Measurements from ENCODE around the gene CAMSAP2.

CAMSAP2 gene

GRCh38 chr1:200849430-200849829 is 110.7 kb downstream of the CAMSAP2 start:
- no peak for DNase-seq (ENCODE audit: low read depth)

GRCh38 chr1:200850554-200850953 is 111.9 kb downstream of the CAMSAP2 start:
- no peak for DNase-seq (ENCODE audit: low read depth)

GRCh38 chr1:200856716-200857357 is 118.1 kb downstream of the CAMSAP2 start:
- no peak for DNase-seq (ENCODE audit: low read depth)

- no peak for DNase-seq (ENCODE audit: low read depth)
Measured at GRCh38 chr1:200857804-200858203, 119.1 kb downstream of the CAMSAP2 start.

GRCh38 chr1:200861937-200862647 is 123.4 kb downstream of the CAMSAP2 start:
- no peak for DNase-seq (ENCODE audit: low read depth)

- DNase-seq (ENCODE audit: low read depth) = no peak
Measured at GRCh38 chr1:200862713-200863415, 124.2 kb downstream of the CAMSAP2 start.

GRCh38 chr1:200866116-200866515 is 127.4 kb downstream of the CAMSAP2 start:
- no peak for DNase-seq (ENCODE audit: low read depth)

- DNase-seq (ENCODE audit: low read depth) = no peak
Measured at GRCh38 chr1:200866521-200866920, 127.8 kb downstream of the CAMSAP2 start.

- no peak for DNase-seq (ENCODE audit: low read depth)
Measured at GRCh38 chr1:200867018-200867811, 128.5 kb downstream of the CAMSAP2 start.

- no peak for DNase-seq (ENCODE audit: low read depth)
Measured at GRCh38 chr1:200869376-200869752, 130.7 kb downstream of the CAMSAP2 start.

GRCh38 chr1:200869753-200870391 is 131.2 kb downstream of the CAMSAP2 start:
- DNase-seq (ENCODE audit: low read depth) = no peak

GRCh38 chr1:200872446-200873115 is 133.9 kb downstream of the CAMSAP2 start, which contains the start of gene GPR25:
TSS of gene GPR25 (plus strand) at chr1:200872981. CDS start at chr1:200873038, 57 bp downstream.
- no peak for DNase-seq (ENCODE audit: low read depth)

GRCh38 chr1:200873116-200873670 is 134.5 kb downstream of the CAMSAP2 start:
- no peak for DNase-seq (ENCODE audit: low read depth)

- no peak for DNase-seq (ENCODE audit: low read depth)
Measured at GRCh38 chr1:200873671-200874397, 135.1 kb downstream of the CAMSAP2 start.

GRCh38 chr1:200874694-200875093 is 136.0 kb downstream of the CAMSAP2 start:
- no peak for DNase-seq (ENCODE audit: low read depth)

GRCh38 chr1:200875416-200875815 is 136.7 kb downstream of the CAMSAP2 start:
- no peak for DNase-seq (ENCODE audit: low read depth)

GRCh38 chr1:200877010-200877409 is 138.3 kb downstream of the CAMSAP2 start:
- no peak for DNase-seq (ENCODE audit: low read depth)

GRCh38 chr1:200877839-200878551 is 139.3 kb downstream of the CAMSAP2 start:
- peak; percentile 50 for DNase-seq (ENCODE audit: low read depth)

GRCh38 chr1:200880212-200880611 is 141.5 kb downstream of the CAMSAP2 start:
- no peak for DNase-seq (ENCODE audit: low read depth)

Data from activated T-helper 9 cell treated with anti-CD3 and anti-CD28 coated beads, Interleukin-2, amount 50 U/mL, for 16 hours (primary cell).